MM.1S (cell line): ENCODE results near the gene GSDMA.

Experiments used
- DNase-seq: peaks from one replicate; pipeline ENCODE4 v3.0.0-alpha.2; 2015
- H2AFZ ChIP-seq: fragments of 300-600 bp; sonication (generic); 2 replicates; pipeline ENCODE4 v1.6.0; 2016; ENCODE audit warnings: antibody characterized with exemption, low read length
- H3F3A ChIP-seq: fragments of 300-600 bp; sonication (generic); 2 replicates; pipeline ENCODE4 v1.6.1; 2016; ENCODE audit warnings: mild to moderate bottlenecking, antibody characterized with exemption, low read length, moderate library complexity, mixed read lengths; ENCODE audit not compliant: insufficient read depth
- H3K27ac ChIP-seq: fragments of 300-600 bp; sonication (generic); 2 replicates; pipeline ENCODE4 v1.5.1; 2016; ENCODE audit warnings: mild to moderate bottlenecking, low read length
- H3K27me3 ChIP-seq: fragments of 300-600 bp; sonication (generic); replicated peaks from 2 replicates; pipeline ENCODE4 v1.6.0; 2016; ENCODE audit warnings: low read length; ENCODE audit not compliant: insufficient read depth
- H3K36me3 ChIP-seq: fragments of 300-600 bp; sonication (generic); replicated peaks from 2 replicates; pipeline ENCODE4 v1.6.1; 2016; ENCODE audit warnings: mild to moderate bottlenecking, low read length, mixed read lengths; ENCODE audit not compliant: insufficient read depth
- H3K4me1 ChIP-seq: fragments of 300-600 bp; sonication (generic); 2 replicates; pipeline ENCODE4 v1.6.1; 2016; ENCODE audit warnings: low read length, mixed read lengths
- H3K4me2 ChIP-seq: fragments of 300-600 bp; sonication (generic); 2 replicates; pipeline ENCODE4 v1.6.0; 2016; ENCODE audit warnings: low read depth, low read length
- H3K4me3 ChIP-seq: fragments of 300-600 bp; sonication (generic); 2 replicates; pipeline ENCODE4 v1.5.1; 2016; ENCODE audit warnings: low read length, mixed read lengths
- H3K79me2 ChIP-seq: fragments of 300-600 bp; sonication (generic); 2 replicates; pipeline ENCODE4 v1.6.1; 2016; ENCODE audit warnings: mixed run types, low read length, mixed read lengths
- H3K9ac ChIP-seq: fragments of 300-600 bp; sonication (generic); 2 replicates; pipeline ENCODE4 v1.6.1; 2016; ENCODE audit warnings: low read length, mixed read lengths
- H3K9me2 ChIP-seq: fragments of 300-600 bp; sonication (generic); replicated peaks from 2 replicates; pipeline ENCODE4 v1.6.1; 2016; ENCODE audit warnings: mild to moderate bottlenecking, low read length, mixed read lengths; ENCODE audit not compliant: insufficient read depth
- H3K9me3 ChIP-seq: fragments of 300-600 bp; sonication (generic); replicated peaks from 2 replicates; pipeline ENCODE4 v1.6.1; 2016; ENCODE audit warnings: mild to moderate bottlenecking, low read length, mixed read lengths; ENCODE audit not compliant: insufficient read depth
- H4K20me1 ChIP-seq: fragments of 300-600 bp; sonication (generic); 2 replicates; pipeline ENCODE4 v1.6.1; 2016; ENCODE audit warnings: mild to moderate bottlenecking, low read length, moderate library complexity, mixed read lengths; ENCODE audit not compliant: insufficient read depth
- CTCF ChIP-seq: fragments of 300-600 bp; sonication (generic); IDR thresholded peaks from 2 replicates; pipeline ENCODE4 v1.5.1; 2016; ENCODE audit warnings: antibody characterized with exemption, low read length, mixed read lengths
- EZH2 ChIP-seq: fragments of 300-600 bp; sonication (generic); optimal IDR thresholded peaks from 2 replicates; pipeline ENCODE3; 2017; ENCODE audit warnings: low read depth, mild to moderate bottlenecking, antibody characterized with exemption, low read length, mixed read lengths
- EZH2phosphoT487 ChIP-seq: fragments of 300-600 bp; sonication (generic); IDR thresholded peaks from 2 replicates; pipeline ENCODE4 v1.6.1; 2018; ENCODE audit warnings: antibody characterized with exemption, low read length

GSDMA gene

DNA sequence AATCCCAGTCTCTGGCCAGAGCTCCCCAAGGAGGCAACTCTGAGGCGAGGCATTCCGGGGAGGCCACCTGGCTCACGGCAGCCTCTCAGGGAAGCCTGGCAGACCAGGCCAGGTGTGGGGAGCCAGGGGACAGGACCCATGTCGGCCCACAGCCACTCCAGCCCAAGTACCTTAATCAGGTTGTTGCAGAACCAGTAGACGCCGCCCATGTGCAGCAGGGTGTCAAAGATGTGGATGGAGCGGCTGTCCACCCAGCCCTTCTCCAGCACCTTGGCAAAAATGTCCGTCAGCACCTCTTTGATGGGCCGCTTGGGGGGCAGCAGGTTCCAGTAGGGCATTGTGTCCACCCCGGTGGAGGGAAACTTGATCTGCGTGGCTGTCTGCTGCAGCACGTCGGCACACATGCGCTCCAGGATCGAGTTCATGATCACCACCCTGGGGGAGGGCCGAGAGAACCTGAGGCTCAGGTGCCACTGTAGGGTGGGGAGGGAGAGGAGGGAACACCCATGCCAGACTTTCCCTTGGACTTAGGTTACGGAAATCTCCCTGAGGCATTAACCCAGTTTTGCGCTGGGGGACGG, 60.2 kb downstream of the GSDMA start:
- H4K20me1 ChIP-seq: no peaks in the 10 kb centered on the region
- H3K36me3 ChIP-seq: no peaks in the 10 kb centered on the region
- no peaks in the 10 kb centered on the region for H3K79me2 ChIP-seq
- no peaks in the 10 kb centered on the region for H3K9me3 ChIP-seq
- no peak overlapping the region for H3K27ac ChIP-seq
- 0 out of 2 replicates have a peak, but pooled peaks cover 2% of the 10 kb centered on the region for H3F3A ChIP-seq
- H3K4me2 ChIP-seq: no peak overlapping the region
- no peak for TF ChIP-seq EZH2
- no peak for TF ChIP-seq CTCF
- TF ChIP-seq EZH2phosphoT487: no peak
- H3K9me2 ChIP-seq: no peaks in the 10 kb centered on the region
- H3K4me1 ChIP-seq: no peaks in the 10 kb centered on the region; the same call in 1 of the 2 replicates
- DNase-seq: no peak
- no peaks in the 10 kb centered on the region for H3K27me3 ChIP-seq
- no peak overlapping the region for H3K9ac ChIP-seq
- H2AFZ ChIP-seq: no peak overlapping the region
- H3K4me3 ChIP-seq: no peak overlapping the region

DNA sequence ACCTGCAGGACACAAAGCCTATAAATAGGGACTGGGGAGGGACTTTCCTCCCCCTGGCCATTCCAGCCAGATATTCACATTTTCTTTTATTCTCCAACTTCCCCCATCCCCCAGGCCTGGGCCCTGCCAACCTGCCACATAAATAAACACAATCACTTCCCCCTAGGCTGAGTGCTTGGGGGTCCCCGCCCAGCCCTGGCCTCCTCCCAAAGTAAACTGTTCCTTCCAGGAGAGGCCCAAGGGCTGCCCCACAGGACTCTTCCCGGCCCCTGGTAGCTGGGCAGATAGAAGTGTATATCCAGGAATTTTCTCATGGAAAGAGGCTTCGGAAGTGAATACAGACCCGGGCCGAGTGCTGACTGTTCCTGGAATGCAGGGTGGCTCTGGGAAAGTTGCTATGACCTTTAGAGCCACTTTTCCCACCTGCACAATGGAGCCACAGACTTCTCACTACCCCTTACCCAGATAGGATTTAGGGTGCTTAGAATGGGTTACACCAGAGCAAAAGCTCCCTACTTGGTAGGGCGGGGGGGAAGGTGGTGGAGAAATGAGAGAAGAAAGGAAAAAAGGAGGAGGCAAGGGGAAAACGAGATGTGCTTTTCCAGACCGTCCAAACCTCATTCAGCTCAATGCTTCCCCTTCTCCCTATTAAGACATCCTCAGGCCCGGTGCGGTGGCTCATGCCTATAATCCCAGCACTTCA, 60.9 kb downstream of the GSDMA start:
- TF ChIP-seq EZH2 (no peak), CTCF (no peak), EZH2phosphoT487 (no peak)
- Histone ChIP-seq H2AFZ (no peak overlapping the region), H3K27me3 (no peaks in the 10 kb centered on the region), H3K79me2 (no peaks in the 10 kb centered on the region), H4K20me1 (no peaks in the 10 kb centered on the region), H3K9me2 (no peaks in the 10 kb centered on the region), H3K27ac (no peak overlapping the region), H3K4me3 (no peak overlapping the region), H3K9ac (no peak overlapping the region), H3K9me3 (no peaks in the 10 kb centered on the region), H3K36me3 (no peaks in the 10 kb centered on the region), H3K4me1 (no peaks in the 10 kb centered on the region; the same call in 1 of the 2 replicates), H3F3A (0 out of 2 replicates have a peak, but pooled peaks cover 2% of the 10 kb centered on the region), H3K4me2 (no peak overlapping the region)
- no peak for DNase-seq

DNA sequence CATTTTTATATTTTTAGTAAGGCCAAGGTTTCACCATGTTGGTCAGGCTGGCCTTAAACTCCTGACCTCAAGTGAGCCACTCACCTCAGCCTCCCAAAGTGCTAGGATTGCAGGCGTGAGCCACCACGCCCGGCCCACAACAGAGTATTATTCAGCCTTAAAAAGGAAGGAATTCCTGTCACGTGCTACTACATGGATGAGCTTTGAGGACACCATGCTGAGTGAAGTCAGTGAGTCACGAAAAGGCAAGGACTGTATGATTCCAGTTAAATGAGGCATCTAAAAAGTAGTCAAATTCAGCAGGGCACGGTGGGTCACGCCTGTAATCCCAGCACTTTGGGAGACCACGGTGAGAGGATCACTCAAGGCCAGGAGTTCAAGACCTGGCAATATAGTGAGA, 62.1 kb downstream of the GSDMA start:
- no peak for DNase-seq
- Histone ChIP-seq H3K4me2 (no peak overlapping the region), H3K79me2 (no peaks in the 10 kb centered on the region), H3K9me2 (no peaks in the 10 kb centered on the region), H3F3A (0 out of 2 replicates have a peak, but pooled peaks cover 2% of the 10 kb centered on the region), H4K20me1 (no peaks in the 10 kb centered on the region), H3K9me3 (no peaks in the 10 kb centered on the region), H3K4me1 (no peaks in the 10 kb centered on the region; the same call in 1 of the 2 replicates), H3K27me3 (no peaks in the 10 kb centered on the region), H3K9ac (no peak overlapping the region), H3K36me3 (no peaks in the 10 kb centered on the region), H2AFZ (no peak overlapping the region), H3K4me3 (no peak overlapping the region), H3K27ac (no peak overlapping the region)
- TF ChIP-seq EZH2 (no peak), CTCF (no peak)
